K562 (cell line): ENCODE data around the gene RNU2-63P.

Source experiments
- EZH2 ChIP-seq: IDR thresholded peaks from 2 replicates; pipeline ENCODE4 v1.6.1; 2012; ENCODE audit warnings: low read depth, mild to moderate bottlenecking, inconsistent platforms, low read length, borderline replicate concordance
- MAZ ChIP-seq, 2 experiments: fragments of 450-650 bp in 1 of 2; sonication (generic) in 1 of 2; formaldehyde crosslinking; IDR thresholded peaks in 1 of 2; conservative IDR thresholded peaks in 1 of 2; 2 replicates each; pipeline versions ENCODE4 v1.4.0 to v1.5.0; 2020; ENCODE audit warnings: mild to moderate bottlenecking in 1 of 2, missing genetic modification reagents in 1 of 2
- RAD51 ChIP-seq: fragments of 450-650 bp; IDR thresholded peaks from 2 replicates; pipeline ENCODE4 v1.7.1; 2016; ENCODE audit warnings: low read depth, mild to moderate bottlenecking, borderline replicate concordance
- SP1 ChIP-seq: sonication (generic); formaldehyde crosslinking; IDR thresholded peaks from 2 replicates; pipeline ENCODE4 v1.8.1; 2022; ENCODE audit warnings: mild to moderate bottlenecking, missing genetic modification reagents
- TAF1 ChIP-seq: IDR thresholded peaks from 2 replicates; pipeline ENCODE4 v1.6.1; 2011; ENCODE audit warnings: mild to moderate bottlenecking, low read length, moderate library complexity; ENCODE audit not compliant: insufficient read depth, control insufficient read depth, severe bottlenecking; ENCODE audit errors: extremely low read depth
- TF ChIP-seq, protein P1 (sequence below): fragments of 450-650 bp; formaldehyde crosslinking; IDR thresholded peaks from 2 replicates; pipeline ENCODE4 v1.4.0; 2022; ENCODE audit warnings: missing genetic modification characterization
- TF ChIP-seq, protein P2 (sequence below), 3 experiments: IDR thresholded peaks in 2 of 3; conservative IDR thresholded peaks in 1 of 3; 2 replicates each; pipeline ENCODE4 v1.5.1; 2011 to 2012; ENCODE audit warnings: low read length in 3 of 3, mild to moderate bottlenecking in 3 of 3, control low read depth in 2 of 3, improper control_type of control experiment in 1 of 3, inconsistent platforms in 1 of 3, low read depth in 1 of 3, mixed read lengths in 1 of 3, moderate library complexity in 1 of 3; ENCODE audit not compliant: insufficient read depth in 2 of 3

DNA sequence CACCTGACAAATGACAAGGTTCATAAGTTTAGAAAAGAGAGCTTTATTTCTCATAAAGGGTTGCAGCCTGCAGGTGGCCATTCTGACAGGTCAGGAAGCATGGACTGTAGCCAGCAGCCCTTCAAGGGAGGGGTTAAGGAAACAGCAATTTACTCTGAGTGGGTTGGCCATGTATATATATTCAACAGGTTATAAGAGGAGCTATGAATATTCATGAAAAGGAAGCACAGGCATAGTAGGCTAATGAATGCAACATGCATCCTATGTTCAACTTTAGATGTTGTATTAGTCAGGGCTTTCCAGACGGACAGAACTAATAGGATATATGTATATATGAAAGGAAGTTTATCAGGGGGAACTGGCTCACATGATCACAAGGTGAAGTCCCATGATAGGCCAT lies 20.6 kb downstream of the RNU2-63P start:
- TF ChIP-seq, protein P1, sequence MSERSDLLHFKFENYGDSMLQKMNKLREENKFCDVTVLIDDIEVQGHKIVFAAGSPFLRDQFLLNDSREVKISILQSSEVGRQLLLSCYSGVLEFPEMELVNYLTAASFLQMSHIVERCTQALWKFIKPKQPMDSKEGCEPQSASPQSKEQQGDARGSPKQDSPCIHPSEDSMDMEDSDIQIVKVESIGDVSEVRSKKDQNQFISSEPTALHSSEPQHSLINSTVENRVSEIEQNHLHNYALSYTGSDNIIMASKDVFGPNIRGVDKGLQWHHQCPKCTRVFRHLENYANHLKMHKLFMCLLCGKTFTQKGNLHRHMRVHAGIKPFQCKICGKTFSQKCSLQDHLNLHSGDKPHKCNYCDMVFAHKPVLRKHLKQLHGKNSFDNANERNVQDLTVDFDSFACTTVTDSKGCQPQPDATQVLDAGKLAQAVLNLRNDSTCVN (CRISPR knock-in tag) = no peak
- TF ChIP-seq SP1 (CRISPR knock-in tag) = no peak
- TF ChIP-seq EZH2 = no peak
- TF ChIP-seq, protein P2, sequence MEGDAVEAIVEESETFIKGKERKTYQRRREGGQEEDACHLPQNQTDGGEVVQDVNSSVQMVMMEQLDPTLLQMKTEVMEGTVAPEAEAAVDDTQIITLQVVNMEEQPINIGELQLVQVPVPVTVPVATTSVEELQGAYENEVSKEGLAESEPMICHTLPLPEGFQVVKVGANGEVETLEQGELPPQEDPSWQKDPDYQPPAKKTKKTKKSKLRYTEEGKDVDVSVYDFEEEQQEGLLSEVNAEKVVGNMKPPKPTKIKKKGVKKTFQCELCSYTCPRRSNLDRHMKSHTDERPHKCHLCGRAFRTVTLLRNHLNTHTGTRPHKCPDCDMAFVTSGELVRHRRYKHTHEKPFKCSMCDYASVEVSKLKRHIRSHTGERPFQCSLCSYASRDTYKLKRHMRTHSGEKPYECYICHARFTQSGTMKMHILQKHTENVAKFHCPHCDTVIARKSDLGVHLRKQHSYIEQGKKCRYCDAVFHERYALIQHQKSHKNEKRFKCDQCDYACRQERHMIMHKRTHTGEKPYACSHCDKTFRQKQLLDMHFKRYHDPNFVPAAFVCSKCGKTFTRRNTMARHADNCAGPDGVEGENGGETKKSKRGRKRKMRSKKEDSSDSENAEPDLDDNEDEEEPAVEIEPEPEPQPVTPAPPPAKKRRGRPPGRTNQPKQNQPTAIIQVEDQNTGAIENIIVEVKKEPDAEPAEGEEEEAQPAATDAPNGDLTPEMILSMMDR (IDR thresholded peaks at IDR 0.05 in 2 of 3, conservative IDR thresholded peaks at IDR 0.05 in 1 of 3; ENCODE audit: insufficient read depth in 2 of 3, low read depth in 1 of 3, low read length in 3 of 3) = no peak
- no peak for TF ChIP-seq RAD51
- TF ChIP-seq MAZ (CRISPR knock-in tag; conservative IDR thresholded peaks at IDR 0.05 in 1 of 2, IDR thresholded peaks at IDR 0.05 in 1 of 2) = no peak
- no peak for TF ChIP-seq TAF1
